Epithelial cell of prostate (primary cell): ENCODE measurements around the gene PPP1R3C.

Source experiments
- DNase-seq: peaks from one replicate; pipeline ENCODE4 v3.0.0-alpha.2; 2011; ENCODE audit warnings: low read depth, low spot score
- H3K27ac ChIP-seq: fragments of 450-650 bp; 2 replicates; pipeline ENCODE4 v1.5.1; 2017; ENCODE audit warnings: mild to moderate bottlenecking

Gene PPP1R3C

DNA sequence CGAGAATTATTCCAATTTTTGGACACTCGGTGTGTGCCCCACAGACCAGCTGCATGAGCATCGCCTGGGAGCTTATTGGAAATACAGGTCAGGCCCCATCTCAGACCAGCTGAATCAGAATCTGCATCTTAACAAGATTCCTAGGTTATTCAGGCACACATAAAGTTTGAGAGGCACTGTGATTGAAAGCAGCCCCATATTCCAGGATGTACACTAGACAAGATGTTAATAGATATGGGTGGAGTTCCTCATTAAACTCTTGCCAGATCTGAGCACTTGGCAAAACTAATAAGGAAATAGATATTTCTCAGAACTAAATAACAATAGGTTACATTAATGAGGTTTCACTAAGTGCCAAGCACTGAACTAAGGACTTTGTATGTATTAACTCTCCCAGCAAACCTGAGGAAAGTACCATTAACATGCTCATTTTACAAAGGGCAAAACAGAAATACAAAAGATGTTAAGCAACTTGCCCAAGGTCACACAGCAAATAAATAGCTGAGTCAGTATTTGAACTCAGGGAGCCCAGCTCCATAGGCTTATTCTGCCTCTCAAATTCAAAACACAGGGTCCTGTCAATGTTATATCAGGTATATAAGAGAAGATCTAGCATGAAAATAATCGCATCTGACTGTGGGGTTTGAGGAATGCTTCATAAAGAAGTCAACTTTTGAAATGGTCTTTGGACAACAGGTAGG lies 29.9 kb downstream of the PPP1R3C start:
- DNase-seq, result no peak

DNA sequence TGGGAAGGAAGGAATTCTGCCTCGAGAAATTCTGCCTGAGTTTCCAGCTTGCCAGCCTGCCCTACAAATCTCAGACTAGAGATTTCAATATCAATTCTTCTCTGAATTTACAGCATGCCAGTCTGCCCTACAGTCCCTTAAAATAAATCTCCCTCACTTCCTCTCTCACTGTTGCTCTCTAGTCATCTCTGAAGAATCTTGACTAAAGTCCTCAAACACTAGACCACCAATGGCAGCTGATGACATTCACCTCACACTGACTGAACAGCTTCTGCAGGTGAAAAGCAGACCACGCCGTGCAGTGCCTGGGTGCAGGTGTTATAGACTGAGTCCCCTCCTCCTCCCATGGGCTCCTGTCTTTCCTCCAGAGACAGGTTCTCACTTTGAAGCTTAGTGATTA lies 30.4 kb downstream of the PPP1R3C start:
- DNase-seq, result no peak
- peak overlapping the region; percentile 74 for H3K27ac ChIP-seq

More for the DNA sequence above, 29.9 kb downstream of the PPP1R3C start:
- H3K27ac ChIP-seq, result peak overlapping the region; percentile 74

DNA sequence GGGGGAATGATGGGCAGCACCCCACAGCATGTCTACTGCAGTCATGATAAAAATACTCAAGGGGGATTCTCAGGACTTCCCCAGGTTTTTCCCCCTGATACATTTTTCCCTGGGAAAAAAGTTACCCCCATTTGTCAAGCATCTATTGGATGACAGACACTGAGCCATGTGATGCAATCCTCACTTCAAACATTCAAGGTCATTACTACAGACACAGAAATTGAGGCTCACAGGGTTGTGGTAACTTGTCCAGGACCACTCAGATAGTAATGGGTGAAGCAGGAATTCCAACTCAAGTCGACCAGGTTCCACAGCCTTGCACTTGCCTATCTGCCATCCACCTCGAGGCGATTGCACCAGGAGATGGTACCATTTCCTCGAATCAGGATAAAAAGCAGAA lies 31.7 kb downstream of the PPP1R3C start:
- no peak overlapping the region for H3K27ac ChIP-seq
- DNase-seq, result no peak

DNA sequence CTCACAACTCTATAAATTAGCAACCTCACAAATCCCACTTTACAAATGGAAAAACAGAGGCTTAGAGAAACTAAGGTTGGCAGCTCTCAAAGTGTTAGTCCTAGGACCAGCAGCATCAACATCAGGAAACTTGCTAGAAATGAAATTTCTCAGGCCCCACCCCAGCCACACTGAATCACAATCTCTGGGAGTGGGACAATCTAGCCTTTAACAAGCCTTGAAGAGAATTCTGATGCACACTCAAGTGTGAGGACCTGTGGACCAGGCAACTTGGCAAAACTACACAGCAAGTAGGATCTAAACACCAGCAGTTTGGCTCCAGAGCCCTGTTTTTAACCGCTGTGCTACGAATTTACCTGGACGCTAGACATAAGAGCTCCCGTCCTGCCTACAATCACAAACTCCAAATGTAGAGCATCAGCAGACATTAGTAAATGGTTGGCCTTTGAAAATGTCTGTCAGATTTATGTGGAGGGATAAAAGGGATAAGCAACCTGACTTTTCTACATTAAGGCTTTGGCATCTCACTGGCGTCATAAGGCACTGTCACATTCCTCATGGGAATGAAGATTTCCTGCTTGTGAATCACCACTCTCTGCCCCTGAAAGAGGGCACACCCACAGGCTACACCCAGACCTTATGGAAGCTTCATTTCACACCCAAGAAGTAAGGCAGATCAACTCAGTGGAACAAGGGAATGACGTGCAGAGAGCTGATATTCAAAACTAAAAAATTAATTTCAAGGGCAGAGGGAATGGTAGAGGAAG lies 34.5 kb downstream of the PPP1R3C start:
- peak; percentile 69 for DNase-seq
- peak overlapping the region; percentile 85 for H3K27ac ChIP-seq

DNA sequence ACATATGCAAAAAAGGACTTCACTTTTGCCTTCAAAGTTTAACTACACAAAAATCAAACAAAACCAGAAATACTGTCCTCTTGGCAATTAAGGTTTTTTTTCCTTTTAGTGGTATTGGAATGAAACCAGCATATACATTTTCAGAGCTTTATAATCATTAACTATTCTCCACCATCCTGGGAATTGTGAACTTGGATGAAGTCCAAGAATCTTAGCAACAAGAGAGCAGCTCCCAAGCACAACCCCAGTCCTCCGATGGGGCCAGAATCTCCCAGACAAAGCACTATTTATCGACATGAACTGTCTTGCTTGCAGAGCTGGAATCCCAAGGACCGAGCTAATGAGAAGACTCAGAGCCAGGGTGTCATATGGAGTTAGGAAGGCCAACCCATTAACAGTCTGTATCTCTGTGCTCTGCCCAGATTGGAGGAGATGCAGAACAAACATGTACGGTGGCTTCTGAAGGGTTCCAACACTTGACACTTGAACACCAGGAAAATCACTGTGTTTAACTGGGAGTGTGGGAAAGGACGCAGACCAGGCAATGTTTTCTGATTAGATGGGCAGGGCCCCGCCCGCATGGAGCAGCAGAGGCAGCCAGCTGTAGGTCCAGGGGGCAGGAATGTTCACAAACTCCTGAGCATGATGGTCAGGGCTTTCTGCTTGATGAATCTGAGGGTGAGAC lies 35.5 kb downstream of the PPP1R3C start:
- no peak for DNase-seq

DNA sequence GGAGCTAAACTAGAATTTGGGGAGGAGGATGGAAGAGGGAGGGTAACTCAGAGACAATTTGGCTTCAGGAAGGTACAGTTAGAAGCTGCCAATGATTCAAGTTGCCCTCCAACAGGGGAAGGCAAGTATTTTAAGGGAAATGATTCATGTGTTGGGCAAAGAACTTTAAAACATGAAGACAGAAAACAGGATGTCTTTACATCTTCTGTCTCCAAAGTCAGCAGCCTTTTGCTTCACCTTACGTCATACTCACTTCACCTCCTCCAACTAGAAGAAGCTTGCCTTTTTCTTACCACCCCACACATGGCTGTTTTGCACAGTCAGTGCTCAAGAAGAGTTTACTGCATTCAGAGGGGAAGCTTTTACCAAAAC lies 36.1 kb downstream of the PPP1R3C start:
- peak overlapping the region; percentile 85 for H3K27ac ChIP-seq
- DNase-seq, result no peak

More for the DNA sequence above, 35.5 kb downstream of the PPP1R3C start:
- peak overlapping the region; percentile 85 for H3K27ac ChIP-seq

DNA sequence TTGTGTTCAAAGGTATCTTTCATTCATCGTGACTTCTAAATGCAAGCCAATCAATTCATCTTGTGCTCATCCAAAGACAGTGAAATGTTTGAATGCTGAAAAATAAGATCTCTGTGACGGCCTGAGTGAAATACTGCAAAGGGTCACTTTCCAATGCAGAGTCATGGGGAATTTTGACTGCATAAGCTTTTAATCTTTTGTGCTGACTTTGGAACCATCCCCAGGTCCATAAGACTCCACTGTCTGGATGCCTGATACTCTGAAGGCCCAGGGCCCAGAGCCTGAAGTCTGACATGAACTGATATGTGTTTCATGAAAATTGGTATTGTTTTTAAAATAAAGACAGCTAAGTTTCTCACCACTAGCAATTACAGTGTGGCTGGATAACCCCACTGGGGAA lies 39.0 kb downstream of the PPP1R3C start:
- H3K27ac ChIP-seq, result no peak overlapping the region
- DNase-seq, result no peak

DNA sequence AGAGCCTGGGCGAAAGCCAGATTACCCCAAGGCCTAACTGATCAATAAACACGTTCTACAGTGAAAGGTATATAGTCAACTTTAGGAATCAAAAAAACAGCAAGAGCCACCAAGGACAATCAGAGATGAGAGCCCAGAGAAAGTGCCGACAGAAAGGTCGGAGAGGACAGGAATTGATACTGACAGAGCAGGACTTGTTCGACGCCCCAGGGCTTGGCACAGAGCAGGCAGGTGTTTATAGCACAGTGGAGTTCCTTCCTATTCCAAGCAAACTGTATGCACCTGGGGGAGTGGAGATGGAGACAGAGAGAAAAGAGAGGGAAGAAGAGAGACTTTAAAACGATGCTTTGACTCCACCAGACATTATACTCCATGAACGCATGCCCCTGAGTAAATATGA lies 39.5 kb downstream of the PPP1R3C start:
- no peak for DNase-seq
- H3K27ac ChIP-seq, result no peak overlapping the region

DNA sequence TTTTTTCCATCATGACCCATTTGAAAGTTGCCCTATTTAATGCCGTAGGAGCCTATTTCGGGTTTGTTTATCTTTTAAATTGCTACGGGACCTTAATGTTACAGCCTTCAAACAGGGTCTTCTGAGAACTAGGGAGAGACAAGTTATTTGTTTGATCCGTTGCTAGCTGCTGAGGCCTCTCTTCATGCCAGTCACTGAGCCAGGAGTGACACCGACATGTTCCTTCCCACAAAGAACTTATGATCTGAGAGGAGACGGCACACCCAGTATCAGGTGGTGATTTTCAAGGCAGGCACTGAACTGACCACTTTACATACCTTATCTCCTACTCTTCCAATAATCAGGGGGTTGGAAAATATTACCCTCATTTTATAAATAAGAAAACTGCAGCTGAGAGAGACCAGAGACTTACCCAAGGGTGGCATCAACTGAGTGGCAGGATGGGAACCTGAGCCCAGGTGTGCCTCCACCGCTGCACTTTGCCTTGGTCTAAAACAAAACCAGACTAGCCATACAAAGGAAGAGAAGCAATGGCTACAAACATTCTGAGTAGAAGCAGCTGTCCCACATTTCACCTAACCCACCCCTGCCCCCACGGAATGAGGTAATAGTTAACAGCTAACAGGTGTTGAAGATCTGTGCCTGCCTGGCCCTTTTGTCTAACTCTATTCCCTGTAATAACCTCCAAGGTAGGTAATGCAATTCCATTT lies 40.5 kb downstream of the PPP1R3C start:
- no peak overlapping the region for H3K27ac ChIP-seq
- no peak for DNase-seq

DNA sequence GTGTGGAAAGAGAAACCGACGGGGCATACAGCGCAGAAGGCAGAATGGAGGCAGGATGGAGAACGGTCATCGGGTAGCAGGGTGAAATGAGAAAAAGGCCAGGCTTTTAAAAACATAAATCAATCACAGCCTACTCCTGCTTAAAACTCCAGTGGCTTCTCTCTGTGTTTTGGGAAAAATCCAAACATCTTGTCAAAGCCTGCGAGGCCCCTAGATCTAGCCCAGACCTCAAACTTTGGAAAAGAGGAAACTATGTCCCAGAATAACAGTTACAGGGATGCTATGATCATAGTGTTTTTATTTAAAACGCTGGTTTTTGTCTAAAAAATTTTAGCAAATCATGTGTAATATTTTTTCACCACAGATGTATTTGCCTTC lies 41.1 kb downstream of the PPP1R3C start:
- no peak overlapping the region for H3K27ac ChIP-seq
- no peak for DNase-seq

DNA sequence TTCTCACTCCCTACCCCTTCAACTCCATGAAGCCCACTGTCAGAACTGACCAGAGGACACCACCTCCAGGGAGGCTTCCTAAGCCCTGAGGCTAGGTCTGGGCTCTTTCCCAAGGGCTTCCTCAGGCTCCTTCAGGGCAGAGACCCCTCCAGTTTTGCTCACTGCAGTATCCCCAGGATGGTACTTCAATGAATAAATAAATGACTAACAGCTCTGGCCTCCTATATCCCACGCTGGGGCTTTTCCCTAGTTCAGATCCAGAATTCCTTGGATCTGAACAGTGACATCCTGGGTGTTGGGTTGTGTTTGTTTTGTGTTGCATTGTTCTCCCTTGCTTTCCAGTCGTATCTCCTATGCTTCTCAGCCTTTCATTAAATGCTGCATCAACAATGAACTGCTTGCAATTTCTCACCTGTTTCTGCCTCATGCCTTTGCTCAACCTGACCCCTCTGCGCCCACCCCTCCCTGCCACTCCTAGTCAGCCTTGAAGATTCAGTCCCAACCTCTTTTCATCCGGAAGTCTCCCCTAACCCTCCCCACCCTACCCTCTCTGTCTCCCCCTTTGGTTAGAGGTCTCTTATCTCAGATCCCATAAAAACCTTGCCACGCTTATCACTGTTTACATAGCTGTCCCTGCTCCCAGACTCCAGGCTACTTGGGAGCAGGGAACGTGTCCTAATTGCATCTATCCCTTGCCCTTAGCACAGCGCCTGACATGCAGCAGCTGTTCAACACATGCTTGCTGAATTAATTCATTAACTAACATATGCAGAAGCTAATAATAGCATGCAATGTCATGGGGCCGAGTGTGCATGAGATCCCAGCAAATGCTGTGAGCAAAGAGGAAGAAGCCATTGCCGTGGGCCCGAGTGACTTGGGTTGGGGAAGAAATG lies 41.7 kb downstream of the PPP1R3C start:
- H3K27ac ChIP-seq, result peak overlapping the region; percentile 33
- DNase-seq, result no peak

DNA sequence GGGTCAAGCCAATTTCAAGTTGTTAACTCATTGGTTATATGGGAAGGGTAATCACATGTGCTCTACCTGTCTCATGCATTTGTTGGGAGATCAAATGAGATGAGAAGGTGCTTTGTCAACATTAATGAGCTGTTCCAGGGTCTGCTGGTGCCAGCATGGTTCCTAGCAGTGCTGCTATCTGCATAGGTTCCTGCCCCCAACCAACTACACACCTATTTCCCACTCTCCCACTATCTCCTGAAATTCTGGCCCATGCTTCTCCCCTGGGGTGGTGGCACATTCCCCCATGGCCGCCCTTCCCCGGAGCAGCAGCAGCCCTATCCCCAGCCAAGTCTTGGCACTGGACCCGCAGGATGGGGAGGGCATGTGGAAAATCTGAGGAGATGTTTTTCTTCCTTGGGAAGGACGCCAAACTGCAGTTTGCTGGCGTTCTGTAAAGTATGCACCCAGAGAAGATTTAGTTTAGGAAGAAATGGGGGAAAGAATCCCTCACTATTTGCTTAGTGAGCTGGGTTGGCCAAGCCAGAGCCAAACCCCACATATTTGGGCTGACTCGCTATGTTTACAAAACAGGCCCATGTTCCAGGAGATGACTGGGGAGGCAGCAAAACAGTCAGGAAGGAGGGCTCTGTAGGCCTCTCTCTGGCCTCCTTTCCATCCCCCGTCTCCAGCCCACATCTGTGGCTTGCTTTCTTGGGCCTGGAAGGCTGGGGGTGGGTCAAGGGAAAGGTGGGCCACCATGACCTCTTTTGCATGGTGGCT lies 42.5 kb downstream of the PPP1R3C start:
- H3K27ac ChIP-seq, result peak overlapping the region; percentile 33
- DNase-seq, result no peak

DNA sequence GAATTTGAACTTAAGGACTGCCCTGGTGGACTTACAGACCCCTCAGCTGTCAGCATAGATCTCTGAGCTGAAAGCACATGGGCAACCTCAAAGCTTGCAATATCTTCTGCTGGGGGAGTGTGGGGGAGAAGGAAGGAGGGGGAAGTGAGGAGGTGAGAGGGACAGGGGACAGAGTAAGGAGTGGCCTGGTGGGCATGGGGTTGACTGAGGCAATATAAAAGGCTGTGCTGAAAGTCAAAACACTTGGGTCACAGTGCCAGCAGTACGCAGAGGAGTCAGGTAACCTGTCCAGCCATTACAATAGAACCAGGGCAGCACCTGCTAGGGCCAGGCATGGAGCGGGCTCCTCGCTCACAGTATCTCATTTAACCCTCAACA lies 43.2 kb downstream of the PPP1R3C start:
- DNase-seq, result no peak
- no peak overlapping the region for H3K27ac ChIP-seq

DNA sequence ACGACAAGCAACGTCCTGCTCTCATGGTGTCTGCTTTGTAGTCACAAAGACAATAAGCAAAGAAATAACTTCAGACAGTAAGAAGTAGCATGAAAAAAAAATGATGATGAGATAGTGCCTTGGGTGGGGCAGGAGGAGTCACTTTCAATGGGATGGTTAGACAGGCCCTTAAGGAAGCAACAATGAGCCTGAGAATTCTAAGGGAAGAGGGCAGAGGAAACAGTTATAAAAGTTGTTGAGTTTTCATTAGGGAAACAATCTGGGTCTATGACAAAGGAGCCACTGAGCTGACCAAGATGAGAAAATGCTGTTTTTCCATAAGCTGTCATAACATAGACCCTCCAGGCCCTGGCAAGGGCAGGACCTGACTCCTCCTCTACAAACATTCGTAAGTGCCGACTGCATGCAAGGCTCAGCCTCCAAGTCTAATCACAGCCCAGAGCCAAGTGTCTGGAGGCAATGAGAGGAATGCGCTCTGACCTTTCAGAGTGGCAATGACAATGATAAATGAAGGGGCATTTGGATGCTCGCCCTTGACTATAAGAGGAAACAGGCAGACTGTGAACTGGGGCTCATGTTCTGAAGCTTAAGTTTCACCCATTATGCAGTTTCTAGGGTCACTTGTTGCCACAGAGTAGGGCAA lies 43.7 kb downstream of the PPP1R3C start:
- no peak for DNase-seq
- no peak overlapping the region for H3K27ac ChIP-seq

DNA sequence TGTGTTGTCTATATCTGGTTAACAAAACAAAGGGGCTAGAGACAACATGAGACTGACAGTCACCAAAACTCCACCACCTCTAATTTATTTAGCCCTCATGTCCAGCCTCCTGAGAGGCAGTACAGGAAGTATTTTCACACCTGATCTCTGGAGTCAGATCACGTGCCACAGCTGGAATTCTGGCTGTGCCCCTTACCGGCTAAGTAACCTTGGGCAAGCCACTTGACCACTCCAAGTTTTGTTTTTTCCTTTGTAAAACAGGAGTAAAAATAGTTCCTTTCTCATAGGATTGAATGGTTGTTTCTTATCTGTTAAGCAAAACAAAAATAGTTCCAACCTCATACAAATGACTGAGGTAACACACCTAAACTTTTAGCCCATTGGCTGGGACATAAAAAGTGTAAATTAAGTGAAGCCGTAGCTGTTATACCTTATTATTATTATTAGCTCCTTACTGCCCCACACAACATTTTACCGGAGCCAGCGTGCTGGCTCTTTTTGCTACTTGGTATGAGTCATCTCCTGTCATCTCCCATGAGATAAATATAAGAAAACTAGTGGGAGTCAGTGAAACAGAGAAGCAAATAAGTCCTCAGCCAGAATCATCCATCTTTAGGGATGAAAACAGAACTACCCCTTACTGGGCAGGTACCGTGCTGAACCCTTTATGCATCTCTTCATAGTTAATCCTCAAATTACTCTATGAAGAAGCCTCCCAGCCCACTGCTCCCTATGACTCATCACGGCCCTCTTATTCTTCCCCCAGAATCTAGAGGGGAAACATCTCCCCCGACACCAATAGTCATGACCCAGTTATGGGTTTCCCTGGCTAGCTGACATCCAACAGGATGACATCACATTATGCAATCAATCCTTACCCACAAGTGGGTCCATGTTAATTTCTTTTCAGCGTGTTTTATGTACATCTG lies 44.9 kb downstream of the PPP1R3C start:
- no peak for DNase-seq

DNA sequence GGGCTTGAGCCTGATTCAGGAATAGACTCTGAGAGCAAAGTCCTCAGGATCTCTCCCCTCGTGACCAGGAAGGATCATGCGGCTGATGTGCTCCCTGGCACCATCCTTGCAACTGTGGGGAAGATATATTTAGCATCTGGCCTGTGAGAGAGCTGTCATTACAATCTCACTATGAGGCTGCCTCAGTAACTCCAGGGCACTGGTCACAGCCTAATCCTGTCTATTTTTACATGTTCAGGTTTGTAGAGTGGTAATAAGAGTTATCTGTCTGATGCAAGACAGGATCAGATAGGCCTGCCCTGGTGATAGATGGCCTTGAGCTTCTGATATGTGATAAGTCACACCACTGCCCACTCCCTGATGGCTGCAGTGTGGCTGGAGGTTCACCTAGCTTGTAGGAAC lies 50.7 kb downstream of the PPP1R3C start:
- H3K27ac ChIP-seq, result no peak overlapping the region
- no peak for DNase-seq

More for the DNA sequence above, 44.9 kb downstream of the PPP1R3C start:
- H3K27ac ChIP-seq, result no peak overlapping the region

DNA sequence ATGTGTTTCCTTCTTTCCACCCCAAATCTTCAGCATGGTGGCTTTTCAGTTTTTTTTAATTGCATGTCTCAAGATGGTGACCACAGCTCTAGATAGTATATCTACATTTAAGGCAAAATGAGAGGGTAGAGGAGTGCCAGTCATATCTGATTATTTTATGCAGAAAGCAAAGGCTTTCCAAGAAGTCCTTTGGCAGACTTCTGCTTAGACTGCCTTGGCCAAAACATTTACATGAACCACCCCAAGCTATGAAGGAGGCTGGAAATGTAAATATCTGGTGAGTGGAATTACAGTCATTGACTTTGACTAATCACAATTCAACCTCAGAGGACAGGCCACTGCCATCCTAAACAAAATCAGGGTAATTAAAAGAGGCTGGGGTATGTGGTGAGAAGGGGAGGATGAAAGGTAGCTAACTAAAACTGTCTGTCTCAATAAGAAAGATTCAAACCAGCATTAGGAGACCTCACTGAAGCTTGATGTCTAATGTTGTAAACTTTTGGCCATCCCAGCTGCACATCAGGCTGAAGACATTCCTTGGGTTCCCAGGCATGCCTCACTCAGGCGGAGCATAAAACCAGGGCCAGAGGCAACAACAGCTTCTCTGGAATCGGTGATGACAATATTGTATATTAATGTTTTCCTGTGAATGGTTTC lies 53.4 kb downstream of the PPP1R3C start:
- H3K27ac ChIP-seq, result peak overlapping the region; percentile 14
- no peak for DNase-seq
